ENCODE measurements around the gene LRRC8D.

The LRRC8D gene

GRCh38 chr1:89950703-89951102, 129.9 kb downstream of the LRRC8D start:
- no peaks in the 10 kb centered on the region for H3K36me3 ChIP-seq (ENCODE audit: low read length)
- TF ChIP-seq CTCF (IDR thresholded peaks at IDR 0.05; ENCODE audit: insufficient read depth, low read length, poor library complexity, severe bottlenecking) (no peak), EZH2phosphoT487 (conservative IDR thresholded peaks at IDR 0.05; ENCODE audit: low read length) (no peak)
- H2AFZ ChIP-seq (ENCODE audit: low read depth, low read length, severe bottlenecking), result no peak overlapping the region

GRCh38 chr1:89951766-89952604, 131.2 kb downstream of the LRRC8D start:
- Histone ChIP-seq H3K36me3 (ENCODE audit: low read length) (no peaks in the 10 kb centered on the region), H3K9ac (ENCODE audit: low read length) (no peak overlapping the region), H3K79me2 (ENCODE audit: insufficient read depth, low read length) (no peaks in the 10 kb centered on the region), H3F3A (ENCODE audit: insufficient read depth) (no peaks in the 10 kb centered on the region), H2AFZ (ENCODE audit: low read depth, low read length, severe bottlenecking) (no peak overlapping the region), H3K9me2 (replicated peaks; ENCODE audit: insufficient read depth, low read length) (no peaks in the 10 kb centered on the region), H3K27ac (ENCODE audit: low read depth, low read length) (no peak overlapping the region), H4K20me1 (ENCODE audit: low read depth, low read length) (no peaks in the 10 kb centered on the region), H3K4me3 (ENCODE audit: insufficient read depth, low read length, poor library complexity, severe bottlenecking) (no peak overlapping the region), H3K4me2 (ENCODE audit: low read depth, low read length, poor library complexity, severe bottlenecking) (no peak overlapping the region), H3K27me3 (ENCODE audit: low read length) (no peaks in the 10 kb centered on the region), H3K9me3 (ENCODE audit: insufficient read depth, low read length) (no peaks in the 10 kb centered on the region)
- no peak for TF ChIP-seq CTCF (IDR thresholded peaks at IDR 0.05; ENCODE audit: insufficient read depth, low read length, poor library complexity, severe bottlenecking)
- no peak for TF ChIP-seq EZH2phosphoT487 (conservative IDR thresholded peaks at IDR 0.05; ENCODE audit: low read length)

More at GRCh38 chr1:89950703-89951102, 129.9 kb downstream of the LRRC8D start:
- H3F3A ChIP-seq (ENCODE audit: insufficient read depth), result no peaks in the 10 kb centered on the region
- H3K9ac ChIP-seq (ENCODE audit: low read length), result no peak overlapping the region
- no peaks in the 10 kb centered on the region for H3K27me3 ChIP-seq (ENCODE audit: low read length)
- H3K9me3 ChIP-seq (ENCODE audit: insufficient read depth, low read length), result no peaks in the 10 kb centered on the region
- no peak overlapping the region for H3K4me3 ChIP-seq (ENCODE audit: insufficient read depth, low read length, poor library complexity, severe bottlenecking)
- H3K4me2 ChIP-seq (ENCODE audit: low read depth, low read length, poor library complexity, severe bottlenecking), result no peak overlapping the region
- H3K27ac ChIP-seq (ENCODE audit: low read depth, low read length), result no peak overlapping the region
- no peaks in the 10 kb centered on the region for H4K20me1 ChIP-seq (ENCODE audit: low read depth, low read length)
- H3K9me2 ChIP-seq (replicated peaks; ENCODE audit: insufficient read depth, low read length), result no peaks in the 10 kb centered on the region
- no peaks in the 10 kb centered on the region for H3K79me2 ChIP-seq (ENCODE audit: insufficient read depth, low read length)

- Histone ChIP-seq H3K27ac (ENCODE audit: low read depth, low read length) (no peak overlapping the region), H3K9ac (ENCODE audit: low read length) (no peak overlapping the region), H3K4me3 (ENCODE audit: insufficient read depth, low read length, poor library complexity, severe bottlenecking) (no peak overlapping the region), H3K9me3 (ENCODE audit: insufficient read depth, low read length) (no peaks in the 10 kb centered on the region), H4K20me1 (ENCODE audit: low read depth, low read length) (no peaks in the 10 kb centered on the region), H3K9me2 (replicated peaks; ENCODE audit: insufficient read depth, low read length) (no peaks in the 10 kb centered on the region), H3K27me3 (ENCODE audit: low read length) (no peaks in the 10 kb centered on the region), H3K36me3 (ENCODE audit: low read length) (no peaks in the 10 kb centered on the region), H3K4me2 (ENCODE audit: low read depth, low read length, poor library complexity, severe bottlenecking) (no peak overlapping the region), H3K79me2 (ENCODE audit: insufficient read depth, low read length) (no peaks in the 10 kb centered on the region), H3F3A (ENCODE audit: insufficient read depth) (no peaks in the 10 kb centered on the region), H2AFZ (ENCODE audit: low read depth, low read length, severe bottlenecking) (no peak overlapping the region)
- TF ChIP-seq EZH2phosphoT487 (conservative IDR thresholded peaks at IDR 0.05; ENCODE audit: low read length) (no peak), CTCF (IDR thresholded peaks at IDR 0.05; ENCODE audit: insufficient read depth, low read length, poor library complexity, severe bottlenecking) (no peak)
Observed at GRCh38 chr1:89952605-89953130, 131.8 kb downstream of the LRRC8D start.

All from SU-DHL-6 (cell line).